Stimulated activated CD8-positive, alpha-beta memory T cell treated with anti-CD3 and anti-CD28 coated beads, Interleukin-15, amount 100 ng/mL, for 48 hours (primary cell): ENCODE results near the gene CYP4F22.

Experiments used
- DNase-seq, 2 donors: peaks; one replicate each; pipeline ENCODE4 v3.0.0-alpha.2; 2020; ENCODE audit warnings: low read depth in 2 of 2

CYP4F22 gene

DNA sequence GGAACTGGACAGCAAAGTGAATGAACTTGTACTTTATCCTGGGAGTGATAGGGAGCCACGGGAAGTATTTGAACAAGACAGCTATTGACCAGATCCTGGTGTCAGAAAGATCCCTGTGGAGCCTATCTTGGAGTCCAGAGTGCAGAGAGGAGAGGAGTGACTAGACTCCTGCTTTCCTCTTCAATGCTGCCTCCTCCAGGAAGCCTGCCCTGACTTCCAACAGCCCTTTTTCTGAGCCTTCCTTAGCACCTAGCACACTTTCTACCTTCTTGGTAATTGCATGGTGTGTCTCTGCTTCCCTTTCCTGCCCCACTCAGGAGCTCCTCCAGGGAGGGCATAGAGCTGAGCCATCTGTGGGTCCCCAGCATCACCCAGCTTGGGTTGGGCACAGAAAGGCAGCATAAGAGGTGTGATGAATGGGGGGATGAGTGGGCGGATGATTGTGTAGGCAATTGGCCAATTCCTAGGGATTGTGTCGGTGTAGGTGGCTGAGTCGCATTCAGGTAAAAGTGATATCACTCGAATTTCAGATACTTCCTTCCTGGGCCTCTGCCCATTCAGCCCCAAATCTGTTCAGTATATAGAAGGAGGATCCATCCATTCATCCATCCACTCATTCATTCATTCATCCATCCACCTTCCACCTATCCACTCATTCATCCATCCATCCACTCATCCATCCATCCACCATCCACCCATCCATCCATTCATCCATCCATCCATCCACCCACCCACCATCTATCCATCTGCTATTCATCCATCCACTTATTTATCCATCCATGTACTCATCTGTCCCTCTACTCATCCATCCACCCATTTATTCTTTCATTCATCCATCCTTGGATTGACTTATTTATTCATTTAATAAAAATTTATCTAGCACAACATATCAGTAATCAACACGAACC is 26.9 kb downstream of the CYP4F22 start:
- no peak for DNase-seq

DNA sequence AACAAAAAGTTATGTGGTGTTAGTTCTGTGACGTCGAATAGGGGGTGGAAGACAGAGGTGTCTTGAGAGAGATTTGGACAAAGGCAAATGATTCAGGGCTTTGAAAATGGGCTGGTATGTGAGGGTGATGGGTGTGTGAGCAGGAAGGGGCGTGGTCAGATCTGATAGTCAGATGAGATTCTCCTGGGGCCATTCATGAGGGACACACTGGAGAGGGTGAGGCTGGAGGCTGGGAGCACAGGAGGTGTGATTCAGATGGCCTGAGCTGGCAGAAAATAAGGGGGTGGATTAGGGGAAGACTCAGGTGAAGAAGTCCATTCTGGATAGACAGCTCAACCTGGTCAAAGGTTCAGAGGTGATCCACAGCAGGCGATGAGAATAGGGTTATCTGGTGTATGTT is 28.0 kb downstream of the CYP4F22 start:
- no peak for DNase-seq

DNA sequence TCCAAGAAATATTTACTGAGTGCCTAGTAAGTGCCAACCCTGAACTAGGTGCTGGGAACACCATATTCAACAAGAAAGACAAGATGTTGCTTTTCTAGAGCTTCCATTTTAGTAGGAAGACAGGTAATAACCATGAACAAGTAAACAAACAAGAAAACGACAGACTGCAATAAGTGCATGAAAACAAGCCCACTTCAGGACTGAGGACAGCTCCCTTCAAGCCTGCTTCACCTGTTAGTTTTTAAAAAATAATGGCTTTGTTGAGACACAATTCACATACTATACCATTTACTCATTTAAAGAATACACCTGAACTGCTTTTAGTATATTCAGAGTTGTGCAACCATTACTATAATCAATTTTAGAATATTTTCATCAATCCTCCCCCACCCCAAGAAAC is 30.4 kb downstream of the CYP4F22 start:
- no peak for DNase-seq

DNA sequence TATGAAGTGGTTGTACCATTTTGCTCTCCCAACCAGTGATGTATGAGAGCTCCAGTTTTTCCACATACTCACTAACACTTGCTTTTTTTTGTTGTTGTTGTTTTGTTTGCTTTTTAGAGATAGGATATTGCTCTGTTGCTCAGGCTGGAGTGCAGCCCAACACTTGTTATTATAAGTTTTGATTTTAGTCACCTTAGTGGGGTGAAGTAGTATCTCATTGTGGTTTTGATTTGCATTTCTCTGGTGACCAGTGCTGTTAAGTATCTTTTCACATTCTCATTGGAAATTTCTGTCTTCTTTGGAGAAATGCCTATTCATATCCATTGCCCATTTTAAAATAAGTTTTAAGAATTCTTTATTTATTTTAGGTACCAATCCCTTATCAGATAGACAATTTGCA is 31.3 kb downstream of the CYP4F22 start:
- DNase-seq = no peak

DNA sequence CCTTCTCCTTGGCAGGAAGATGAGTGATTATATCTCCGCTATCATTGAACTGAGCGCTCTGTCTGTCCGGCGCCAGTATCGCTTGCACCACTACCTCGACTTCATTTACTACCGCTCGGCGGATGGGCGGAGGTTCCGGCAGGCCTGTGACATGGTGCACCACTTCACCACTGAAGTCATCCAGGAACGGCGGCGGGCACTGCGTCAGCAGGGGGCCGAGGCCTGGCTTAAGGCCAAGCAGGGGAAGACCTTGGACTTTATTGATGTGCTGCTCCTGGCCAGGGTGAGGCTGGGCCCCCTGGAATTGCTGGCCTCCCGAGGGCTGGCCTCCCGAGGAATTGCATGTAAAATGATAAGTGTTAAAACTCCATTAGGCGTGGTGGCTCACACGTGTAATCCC is 32.1 kb downstream of the CYP4F22 start:
- no peak for DNase-seq

DNA sequence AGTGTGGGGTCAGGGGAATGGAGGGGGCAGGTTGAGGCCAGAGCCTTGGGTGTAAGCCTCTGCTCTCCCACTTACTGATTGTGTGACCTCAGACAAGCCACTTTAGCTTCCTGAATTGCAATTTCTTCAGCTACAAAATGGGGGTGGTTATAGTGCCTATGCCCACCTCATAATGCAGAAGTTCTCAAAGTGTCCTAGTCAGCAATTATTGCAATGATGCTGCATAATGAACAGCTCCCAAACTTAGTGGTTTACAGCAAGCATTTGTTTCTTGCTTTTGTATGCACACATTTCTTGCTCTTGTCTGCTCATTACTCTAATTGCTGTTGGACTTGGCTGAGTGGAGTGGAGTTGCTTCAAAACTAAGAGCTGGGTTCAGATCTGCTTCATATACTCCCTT is 36.0 kb downstream of the CYP4F22 start:
- DNase-seq = no peak

DNA sequence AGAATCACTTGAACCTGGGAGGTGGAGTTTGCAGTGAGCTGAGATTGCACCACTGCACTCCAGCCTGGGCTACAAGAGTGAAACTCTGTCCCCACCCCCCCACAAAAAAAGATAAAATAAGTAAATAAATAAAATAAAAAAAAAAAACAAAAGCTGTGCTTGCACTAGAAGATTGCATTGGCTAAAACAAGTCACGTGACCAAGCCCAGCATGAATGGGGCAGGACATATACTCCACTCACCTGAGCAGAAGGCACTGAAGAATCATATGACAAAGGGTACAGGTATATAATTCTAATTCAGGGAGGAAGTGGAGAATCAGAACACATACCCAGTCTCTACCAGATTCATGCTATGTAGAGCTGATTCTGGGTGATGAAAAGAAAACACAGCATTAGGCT is 36.6 kb downstream of the CYP4F22 start:
- no peak for DNase-seq

DNA sequence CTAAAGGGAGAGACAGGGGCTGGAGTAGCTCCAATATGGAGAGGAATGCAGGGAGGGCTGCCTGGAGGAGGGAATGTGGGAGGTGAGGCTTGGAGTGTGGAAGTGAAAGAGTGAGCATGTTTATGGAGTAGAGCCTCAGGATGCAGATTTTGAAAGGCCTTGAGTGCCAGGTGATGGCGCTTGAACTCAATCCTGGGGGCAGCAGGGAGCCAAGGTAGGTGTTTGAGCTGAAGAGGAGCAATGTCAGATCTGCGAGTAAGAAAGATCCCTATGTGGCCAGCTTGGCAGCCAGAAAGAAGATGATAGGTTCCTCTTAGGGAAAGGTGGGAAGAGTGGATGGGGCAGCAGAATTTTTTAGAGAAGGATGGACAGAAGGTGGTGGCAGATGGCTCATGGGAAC is 40.3 kb downstream of the CYP4F22 start:
- no peak for DNase-seq

DNA sequence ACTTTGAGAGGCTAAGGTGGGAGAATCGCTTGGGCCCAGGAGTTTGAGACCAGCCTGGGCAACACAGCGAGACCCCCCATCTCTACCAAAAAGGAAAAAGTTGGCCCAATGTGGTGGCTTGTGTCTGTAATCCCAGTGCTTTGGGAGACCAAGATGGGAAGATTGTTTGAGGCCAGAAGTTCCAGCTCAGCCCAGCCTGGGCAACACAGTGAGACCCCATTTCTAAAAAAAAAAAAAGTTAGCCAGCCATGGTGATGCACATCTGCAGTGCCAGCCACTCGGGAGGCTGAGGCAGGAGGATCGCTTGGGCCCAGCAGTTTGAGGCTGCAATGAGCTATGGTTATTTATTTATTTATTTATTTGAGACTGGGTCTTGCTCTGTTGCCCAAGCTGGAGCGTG is 41.3 kb downstream of the CYP4F22 start:
- DNase-seq = no peak

DNA sequence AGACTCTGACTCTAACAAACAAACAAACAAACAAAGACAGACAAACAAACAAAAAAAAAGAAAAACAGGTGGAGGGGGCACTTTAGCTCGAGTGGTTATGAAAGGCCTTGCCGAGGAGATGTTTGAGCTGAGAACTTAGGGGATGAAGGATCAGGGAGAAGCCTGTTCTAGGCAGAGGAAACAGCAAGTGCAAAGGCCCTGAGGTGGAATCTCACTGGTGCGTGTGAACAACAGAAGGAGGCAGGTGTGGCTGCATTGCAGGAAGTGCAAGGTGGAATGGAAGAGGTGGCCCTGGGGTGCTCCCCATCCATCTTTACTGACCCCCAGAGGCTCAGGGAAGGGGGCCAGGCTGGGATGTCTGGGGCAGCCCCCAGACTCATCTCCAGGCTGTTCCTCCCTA is 41.9 kb downstream of the CYP4F22 start:
- DNase-seq = no peak

DNA sequence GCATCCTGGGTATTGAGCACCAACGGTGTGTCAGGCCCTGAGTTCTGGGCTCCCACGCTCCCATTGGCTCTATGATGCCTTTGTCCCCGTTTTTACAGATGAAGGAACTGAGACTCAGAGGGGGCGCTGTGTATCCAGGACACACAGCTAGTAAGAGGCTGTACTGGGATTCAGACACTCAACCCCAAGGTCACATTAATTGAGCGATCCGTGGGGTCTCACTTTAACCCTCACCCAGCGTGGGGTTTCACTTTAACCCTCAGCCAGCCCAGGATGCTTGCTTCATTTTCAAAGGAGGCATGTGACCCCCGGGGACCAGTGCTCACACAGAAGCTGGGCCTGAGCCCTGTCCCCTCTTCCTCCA is 42.6 kb downstream of the CYP4F22 start:
- no peak for DNase-seq

DNA sequence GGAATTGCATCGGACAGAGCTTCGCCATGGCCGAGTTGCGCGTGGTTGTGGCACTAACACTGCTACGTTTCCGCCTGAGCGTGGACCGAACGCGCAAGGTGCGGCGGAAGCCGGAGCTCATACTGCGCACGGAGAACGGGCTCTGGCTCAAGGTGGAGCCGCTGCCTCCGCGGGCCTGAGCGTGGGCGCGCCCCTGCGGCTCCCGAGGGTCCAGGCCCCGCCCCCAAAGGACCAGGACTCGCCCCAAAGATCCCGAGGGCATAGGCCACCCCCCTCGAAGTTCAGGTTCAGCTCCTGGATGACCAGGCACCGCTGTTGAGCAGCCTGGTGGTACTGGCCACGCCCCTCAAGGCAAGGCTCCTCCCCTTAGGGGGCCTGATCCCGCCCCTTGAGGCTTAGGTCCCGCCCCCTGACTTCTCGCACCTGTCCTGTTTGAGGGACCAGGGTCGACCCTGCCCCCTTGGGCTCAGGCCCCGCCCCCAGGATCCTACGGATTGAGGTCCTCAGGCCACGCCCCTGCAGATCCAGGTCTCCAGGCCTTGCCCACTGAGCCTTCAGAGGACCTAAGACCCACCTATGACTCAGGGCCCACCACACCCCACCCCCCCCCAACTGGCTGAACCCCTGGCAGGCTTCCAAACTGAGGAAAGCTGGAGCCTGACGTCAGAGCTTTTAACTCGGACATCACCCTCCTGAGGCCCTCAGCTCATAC is 43.1 kb downstream of the CYP4F22 start:
- peak; percentile 34 to 51 for DNase-seq

DNA sequence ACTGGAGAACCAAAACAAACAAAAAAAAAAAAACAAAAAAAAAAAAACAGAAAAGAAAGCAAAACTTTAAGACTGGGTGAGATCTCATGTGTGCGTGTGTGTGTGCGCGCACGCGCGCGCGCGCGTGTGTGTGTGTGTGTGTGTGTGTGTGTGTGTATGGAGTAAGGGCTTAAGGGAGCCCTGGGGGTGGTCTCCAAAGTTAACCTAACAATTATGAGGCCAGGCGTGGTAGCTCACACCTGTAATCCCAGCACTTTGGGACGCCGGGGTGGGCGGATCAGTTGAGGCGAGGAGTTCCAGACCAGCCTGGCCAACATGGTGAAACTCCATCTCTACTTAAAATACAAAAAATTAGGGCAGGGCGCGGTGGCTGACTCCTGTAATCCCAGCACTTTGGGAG is 46.7 kb downstream of the CYP4F22 start:
- DNase-seq = no peak

DNA sequence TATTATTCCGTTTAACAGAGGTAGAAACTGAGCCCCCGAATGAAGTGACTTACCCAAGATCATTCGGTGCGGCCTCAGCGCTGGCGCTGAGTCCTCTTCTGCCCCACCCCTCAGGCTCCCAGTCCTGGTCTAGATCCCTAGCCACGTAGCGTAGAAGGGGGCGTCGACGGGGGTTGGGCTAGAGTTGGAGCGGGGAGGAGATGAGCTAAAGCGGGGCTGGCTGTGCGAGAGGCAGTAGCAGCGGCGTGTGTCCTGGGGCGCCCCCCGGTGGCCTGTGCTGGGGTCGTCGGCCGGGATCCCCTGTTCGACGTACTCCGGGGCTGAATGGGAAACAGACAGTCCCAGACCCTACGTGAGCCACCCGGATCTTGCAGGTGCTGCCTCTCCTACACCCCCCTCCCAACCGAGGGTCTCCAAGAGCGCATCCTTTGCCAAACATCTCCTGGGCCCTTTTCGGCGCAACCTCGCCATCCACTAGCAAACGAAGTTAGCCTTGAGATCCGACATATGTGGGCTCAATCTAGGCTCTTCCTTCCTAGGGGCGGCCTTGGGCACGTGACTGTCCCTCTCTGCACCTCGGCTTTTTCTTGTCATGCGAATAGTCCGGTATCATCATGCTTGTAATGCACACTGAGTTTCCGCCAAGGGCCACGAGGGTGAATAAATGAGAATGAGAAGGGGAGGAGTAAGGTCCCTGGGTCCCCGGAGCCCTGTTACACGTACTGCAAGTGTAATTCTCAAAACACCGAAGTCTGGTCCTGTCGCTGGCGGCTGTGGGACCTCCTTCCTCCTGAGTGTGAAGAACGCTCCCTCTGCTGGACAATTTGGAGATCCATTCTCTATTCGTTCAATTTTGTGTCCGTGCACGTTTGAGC is 47.7 kb downstream of the CYP4F22 start:
- DNase-seq = peak; percentile 96

DNA sequence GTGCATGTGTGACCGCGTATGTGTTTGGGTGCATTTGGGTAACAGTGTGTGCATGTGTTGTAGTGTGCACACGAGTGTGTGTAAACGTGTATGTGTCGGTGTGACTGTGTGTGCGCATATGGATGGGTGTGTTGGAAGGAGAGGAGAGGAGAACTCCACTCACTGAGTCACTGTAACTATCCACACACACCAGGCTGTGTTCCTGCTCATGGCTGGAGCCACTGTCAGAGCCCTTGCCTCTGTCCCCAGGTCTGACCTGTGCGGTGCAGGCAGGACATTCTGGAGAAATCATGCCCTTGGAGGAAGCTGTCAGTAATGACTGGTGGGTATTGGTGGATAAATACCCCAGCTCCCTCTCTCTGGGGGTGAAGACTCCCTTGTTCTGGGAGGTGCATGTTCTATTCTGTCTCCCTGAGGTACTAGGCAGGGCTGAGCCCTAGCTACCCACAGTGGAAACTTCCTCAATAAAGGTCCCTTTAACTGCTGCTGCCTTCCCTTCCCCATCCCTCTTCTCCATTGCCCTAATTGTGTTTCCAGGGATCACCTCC is 48.4 kb downstream of the CYP4F22 start:
- DNase-seq = no peak

DNA sequence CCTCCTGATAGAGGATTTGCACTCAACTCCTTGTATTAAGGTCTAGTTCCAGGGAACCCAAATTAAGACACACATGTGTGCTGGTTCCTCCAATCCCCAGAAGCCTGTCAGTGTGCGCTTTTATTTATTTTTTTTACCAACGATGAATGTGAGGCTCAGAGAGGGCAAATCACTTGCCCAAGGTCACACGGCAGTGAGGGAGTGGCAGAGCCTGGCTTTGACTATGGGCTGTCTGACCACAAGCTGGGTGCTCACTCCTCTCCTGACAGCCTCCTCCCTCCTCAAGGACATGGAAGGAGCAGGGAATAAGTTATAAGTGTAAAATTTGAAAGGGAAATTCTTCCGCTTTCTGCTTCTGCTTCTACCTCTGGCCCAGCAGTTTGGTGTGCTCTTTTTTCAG is 48.9 kb downstream of the CYP4F22 start:
- DNase-seq = no peak

DNA sequence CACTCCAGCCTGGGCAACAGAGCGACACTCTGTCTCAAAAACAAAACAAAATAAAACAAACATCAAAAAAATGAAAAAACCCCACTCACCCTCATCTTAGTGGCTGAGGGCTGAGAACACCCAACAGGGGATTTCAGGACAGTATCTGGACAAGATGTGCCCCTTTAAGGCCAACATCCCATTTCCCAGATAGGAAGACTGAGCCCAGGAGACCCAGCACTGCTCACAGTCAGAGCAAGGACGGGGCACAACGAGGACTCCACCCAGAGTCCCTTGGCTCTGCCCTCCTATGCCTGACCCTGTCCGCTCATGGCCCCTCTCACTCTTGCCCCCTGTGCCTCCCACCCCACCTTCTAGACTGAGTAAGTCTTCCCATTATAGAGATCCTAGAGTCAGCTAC is 53.8 kb downstream of the CYP4F22 start:
- DNase-seq = no peak

DNA sequence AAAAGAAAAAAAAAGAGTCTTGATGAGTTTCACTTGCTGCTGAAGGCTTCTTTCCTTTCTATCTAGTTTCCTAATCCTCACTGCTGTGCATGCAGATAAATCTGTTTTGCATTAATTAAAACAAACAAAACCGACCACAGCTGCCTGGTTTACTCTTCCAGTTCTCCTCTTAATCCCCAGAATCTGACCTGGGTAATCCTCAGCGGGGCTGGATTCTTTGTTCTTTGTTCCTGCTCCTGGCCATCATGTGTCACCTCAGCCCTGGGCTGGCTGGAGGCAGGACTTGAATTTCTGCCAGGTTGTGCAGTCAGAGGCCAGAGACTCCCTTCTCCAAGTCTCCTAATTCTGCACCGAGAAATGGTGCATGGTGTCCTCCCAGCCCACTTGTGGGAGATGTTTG is 54.5 kb downstream of the CYP4F22 start:
- no peak for DNase-seq

DNA sequence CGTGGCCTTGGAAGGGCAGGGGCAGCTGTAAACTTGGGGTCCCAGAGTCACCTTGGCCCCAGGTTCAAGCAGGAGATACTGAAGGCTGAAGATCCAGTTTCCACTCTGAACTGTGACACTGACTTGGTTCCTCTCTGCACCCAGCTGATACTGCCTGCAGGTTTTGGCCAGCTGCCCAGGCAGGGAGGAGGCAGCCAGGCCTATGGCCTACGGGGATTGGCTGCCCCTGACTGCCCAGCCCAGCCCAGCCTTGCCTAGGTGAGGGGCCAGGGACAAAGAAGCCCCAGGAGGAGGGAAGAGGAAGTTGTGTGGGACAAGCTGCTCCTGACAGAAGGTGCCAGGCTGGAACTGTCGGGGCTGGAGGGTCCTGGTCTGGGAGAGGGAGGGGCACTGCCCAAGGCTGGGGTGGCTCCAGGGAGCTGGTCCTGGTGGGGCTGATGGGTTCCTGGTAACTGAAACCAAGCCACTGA is 55.0 kb downstream of the CYP4F22 start:
- no peak for DNase-seq

DNA sequence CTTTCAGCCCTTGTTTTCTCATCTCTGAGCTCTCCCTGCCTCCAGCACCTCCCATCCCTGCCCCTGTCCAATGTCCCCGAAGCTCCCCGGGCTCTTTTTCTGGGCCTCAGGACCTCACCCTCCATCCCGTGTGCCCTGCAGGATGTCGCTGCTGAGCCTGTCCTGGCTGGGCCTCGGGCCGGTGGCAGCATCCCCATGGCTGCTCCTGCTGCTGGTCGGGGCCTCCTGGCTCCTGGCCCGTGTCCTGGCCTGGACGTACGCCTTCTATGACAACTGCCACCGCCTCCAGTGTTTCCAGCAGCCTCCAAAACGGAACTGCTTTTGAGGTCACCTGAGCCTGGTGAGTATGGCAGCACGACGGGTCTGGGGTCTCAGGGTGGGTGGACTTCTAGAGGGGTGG is 55.6 kb downstream of the CYP4F22 start:
- DNase-seq = no peak

DNA sequence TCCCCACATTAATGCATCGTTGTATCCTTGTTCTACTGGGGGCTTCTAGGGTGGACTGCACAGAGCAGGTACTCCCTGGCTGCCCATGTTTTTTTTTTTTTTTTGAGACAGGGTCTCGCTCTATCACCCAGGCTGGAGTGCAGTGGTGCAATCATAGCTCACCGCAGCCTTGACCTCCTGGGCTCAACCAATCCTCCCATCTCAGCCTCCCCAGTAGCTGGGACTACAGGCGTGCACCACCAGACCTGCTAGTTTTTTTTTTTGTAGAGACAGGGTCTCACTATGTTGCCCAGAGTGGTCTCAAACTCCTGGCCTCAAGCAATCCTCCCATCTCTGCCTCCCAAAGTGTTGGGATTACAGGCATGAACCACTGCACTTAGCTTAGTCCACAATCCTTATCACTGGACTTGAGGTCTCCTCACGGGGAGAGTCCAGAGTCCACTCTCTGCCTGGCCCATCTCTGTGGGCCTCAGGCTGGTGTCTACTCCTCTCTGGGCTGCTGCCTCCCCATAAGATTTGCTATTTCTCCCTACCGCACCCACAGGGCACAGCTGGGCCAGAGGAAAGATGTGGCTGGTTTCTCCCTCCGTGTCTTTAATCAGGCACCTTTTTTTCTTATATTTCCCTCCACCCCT is 56.3 kb downstream of the CYP4F22 start:
- no peak for DNase-seq
